Large intestine (tissue), 3 donors: ENCODE results near the gene ACTR6. TPM values are rescaled to one million over a fixed set of nuclear protein-coding genes. Genes with fewer than 3 reads are reported as not detected.

ENCODE experiments used
- DNase-seq, 2 donors: peaks; one replicate each; pipeline versions ENCODE4 v3.0.0 to v3.0.0-alpha.2; 2013
- H3K27ac ChIP-seq: one replicate; pipeline ENCODE4 v1.5.1; 2013; ENCODE audit warnings: low read length
- H3K27me3 ChIP-seq: 2 replicates; pipeline ENCODE4 v1.6.1; 2013; ENCODE audit warnings: low read length; ENCODE audit not compliant: control insufficient read depth, insufficient read depth
- H3K36me3 ChIP-seq: 2 replicates; pipeline ENCODE4 v1.6.1; 2013; ENCODE audit warnings: low read length; ENCODE audit not compliant: control insufficient read depth, insufficient read depth
- H3K4me1 ChIP-seq: one replicate; pipeline ENCODE4 v1.6.1; 2013; ENCODE audit warnings: low read length; ENCODE audit not compliant: control insufficient read depth, insufficient read depth
- H3K4me3 ChIP-seq: one replicate; pipeline ENCODE4 v1.5.1; 2013; ENCODE audit warnings: low read length
- H3K9me3 ChIP-seq: one replicate; pipeline ENCODE4 v1.6.1; 2013; ENCODE audit warnings: mild to moderate bottlenecking, low read depth, low read length, moderate library complexity; ENCODE audit not compliant: control insufficient read depth
- WGBS: methylation state at CpG from one replicate; pipeline ENCODE4 v1.1.5; 2013; ENCODE audit warnings: low lambda C conversion rate; ENCODE audit not compliant: insufficient coverage; 5-methylcytosine and 5-hydroxymethylcytosine counted together
- polyA plus RNA-seq: library from polyadenylated mRNA; unstranded; fragments of 120-200 nt; gene quantifications from one replicate; pipeline ENCODE4 v1.2.1, GENCODE V29; 2013

ACTR6 gene
- polyA plus RNA-seq, 1 donor, result 27.9 TPM

DNA sequence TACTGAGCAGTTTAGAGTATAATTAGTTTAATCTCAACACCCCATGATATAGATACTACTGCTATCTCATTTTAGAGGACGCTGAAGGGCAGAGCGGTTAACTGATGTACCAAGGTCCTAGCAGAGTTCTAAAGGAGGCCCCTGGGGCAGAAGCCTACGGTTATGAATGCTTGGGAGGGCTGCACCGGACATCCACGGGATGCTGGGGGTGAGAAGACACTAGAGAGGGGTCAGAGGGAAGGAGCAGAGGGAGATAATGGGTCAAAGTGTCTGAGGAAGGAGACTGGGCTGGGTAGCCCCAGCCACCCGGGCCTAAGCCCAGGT, 1.6 kb upstream of the ACTR6 start:
- Histone ChIP-seq H3K4me1 (peaks cover 5% of the 10 kb centered on the region), H3K9me3 (no peaks in the 10 kb centered on the region), H3K27me3 (no peaks in the 10 kb centered on the region), H3K27ac (peak overlapping the region; percentile 0), H3K4me3 (peak overlapping the region; percentile 91), H3K36me3 (peaks cover 7% of the 10 kb centered on the region)
- no CpG with 5 or more reads among the region's 6 CpGs for WGBS
- DNase-seq, result peak in 1 of 2 donors; percentile 34

DNA sequence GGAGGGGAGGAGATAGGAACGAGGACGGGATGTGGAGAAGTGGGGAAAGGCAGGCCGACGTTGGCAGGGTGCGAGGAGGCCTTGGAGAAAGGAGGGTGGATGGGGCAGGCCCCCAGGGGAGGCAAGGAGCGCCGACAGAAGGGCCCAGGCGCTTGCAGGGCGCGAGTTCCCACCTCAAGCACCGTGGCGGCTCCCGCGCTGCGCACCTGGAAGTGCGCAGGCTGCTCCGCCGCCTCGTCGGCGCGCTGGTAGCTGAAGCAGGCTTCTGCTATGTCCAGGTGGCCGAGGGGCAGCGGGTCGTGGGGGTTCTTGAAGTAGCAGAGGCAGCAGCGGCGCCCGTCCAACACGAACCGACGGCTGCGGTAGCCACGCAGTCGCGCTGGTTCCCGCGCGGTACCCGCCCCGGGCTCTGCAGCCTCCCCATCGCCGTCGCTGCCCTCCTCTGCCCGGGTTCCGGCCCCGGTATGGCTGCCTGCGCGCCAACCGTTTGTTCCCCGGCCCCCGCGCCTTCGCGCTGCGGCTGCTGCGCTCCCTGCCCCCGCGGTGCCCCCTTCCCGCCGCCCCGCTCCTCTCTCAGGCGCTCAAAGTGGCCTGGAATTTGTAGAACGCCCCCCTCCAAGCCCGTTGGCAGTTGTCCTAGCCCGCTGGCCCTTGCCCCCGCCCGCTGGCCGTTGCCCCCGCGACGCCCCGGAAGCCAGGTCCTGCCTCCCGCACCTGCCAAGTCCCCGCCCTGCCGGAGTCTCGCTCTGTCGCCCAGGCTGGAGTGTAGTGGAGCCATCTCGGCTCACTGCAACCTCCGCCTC, 1.1 kb upstream of the ACTR6 start:
- WGBS, result no CpG with 5 or more reads among the region's 79 CpGs
- Histone ChIP-seq H3K9me3 (no peaks in the 10 kb centered on the region), H3K36me3 (peaks cover 3% of the 10 kb centered on the region), H3K4me1 (peaks cover 5% of the 10 kb centered on the region), H3K27me3 (no peaks in the 10 kb centered on the region), H3K4me3 (peak overlapping the region; percentile 91), H3K27ac (peak overlapping the region; percentile 0)
- peak; percentile 48 to 79 for DNase-seq

DNA sequence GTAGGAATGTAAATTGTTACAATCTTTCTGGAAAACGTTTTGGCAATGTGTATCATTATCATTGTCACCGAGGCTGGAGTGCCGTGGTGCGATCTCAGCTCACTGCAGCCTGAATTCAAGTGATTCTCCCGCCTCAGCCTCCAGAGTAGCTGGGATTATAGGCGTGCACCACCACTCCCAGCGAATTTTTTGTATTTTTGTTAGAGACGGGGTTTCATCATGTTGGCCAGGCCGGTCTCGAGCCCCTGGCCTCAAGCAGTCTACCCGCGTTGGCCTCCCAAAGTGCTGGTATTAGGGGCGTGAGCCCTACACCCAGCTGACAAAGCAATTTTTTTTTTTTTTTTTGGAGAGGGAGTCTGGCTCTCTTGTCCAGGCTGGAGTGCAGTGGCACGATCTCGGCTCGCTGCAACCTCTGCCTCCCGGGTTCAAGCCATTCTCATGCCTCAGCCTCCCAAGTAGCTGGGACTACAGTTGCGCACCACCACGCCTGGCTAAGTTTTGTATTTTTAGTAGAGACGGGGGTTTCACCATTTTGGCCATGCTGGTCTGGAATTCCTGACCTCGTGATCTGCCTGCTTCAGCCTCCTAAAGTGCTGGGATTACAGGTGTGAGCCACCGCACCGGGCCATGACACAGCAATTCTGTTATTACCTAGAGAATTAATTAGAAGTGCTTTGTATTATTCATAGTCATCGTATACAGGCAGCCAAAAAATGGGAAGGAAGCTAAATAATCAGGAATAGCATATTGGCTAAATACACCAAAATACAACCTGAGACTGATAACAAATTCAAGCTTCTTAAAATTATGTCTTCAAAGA, 1.2 kb downstream of the ACTR6 start:
- H3K9me3 ChIP-seq, result no peaks in the 10 kb centered on the region
- no peak overlapping the region for H3K27ac ChIP-seq
- WGBS, result 100% methylated on average over 1 of the region's 24 CpGs
- peaks cover 8% of the 10 kb centered on the region for H3K36me3 ChIP-seq
- peak overlapping the region; percentile 91 for H3K4me3 ChIP-seq
- DNase-seq, result no peak
- H3K27me3 ChIP-seq, result no peaks in the 10 kb centered on the region
- H3K4me1 ChIP-seq, result peaks cover 5% of the 10 kb centered on the region

DNA sequence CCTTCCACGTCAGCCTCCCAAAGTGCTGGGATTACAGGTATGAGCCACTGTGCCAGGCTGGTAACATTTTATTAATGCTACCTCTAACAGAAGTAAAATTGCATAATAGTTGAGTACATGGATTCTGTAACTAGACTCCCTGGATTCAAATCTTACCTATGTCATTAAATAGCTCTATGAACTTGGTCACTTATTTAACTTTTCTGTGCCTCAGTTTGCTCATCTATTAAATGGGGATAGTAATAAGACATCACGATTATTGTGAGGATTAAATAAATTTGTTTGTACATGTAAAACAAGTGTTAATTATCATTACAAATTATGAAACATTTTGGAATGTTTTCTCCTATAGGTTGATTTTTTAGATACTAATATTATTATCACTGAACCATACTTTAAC, 6.7 kb downstream of the ACTR6 start:
- Histone ChIP-seq H3K4me3 (no peak overlapping the region), H3K4me1 (no peaks in the 10 kb centered on the region), H3K27ac (no peak overlapping the region), H3K9me3 (no peaks in the 10 kb centered on the region), H3K36me3 (peaks cover 41% of the 10 kb centered on the region), H3K27me3 (no peaks in the 10 kb centered on the region)
- DNase-seq, result no peak
- 100% methylated on average over 2 of the region's 2 CpGs for WGBS

GRCh38 chr12:100208834-100209233, 8.2 kb downstream of the ACTR6 start:
- peaks cover 44% of the 10 kb centered on the region for H3K36me3 ChIP-seq
- no CpG with 5 or more reads among the region's 5 CpGs for WGBS
- H3K4me3 ChIP-seq, result no peak overlapping the region
- H3K4me1 ChIP-seq, result peaks cover 5% of the 10 kb centered on the region
- H3K27ac ChIP-seq, result no peak overlapping the region
- no peak for DNase-seq
- no peaks in the 10 kb centered on the region for H3K27me3 ChIP-seq
- H3K9me3 ChIP-seq, result no peaks in the 10 kb centered on the region

DNA sequence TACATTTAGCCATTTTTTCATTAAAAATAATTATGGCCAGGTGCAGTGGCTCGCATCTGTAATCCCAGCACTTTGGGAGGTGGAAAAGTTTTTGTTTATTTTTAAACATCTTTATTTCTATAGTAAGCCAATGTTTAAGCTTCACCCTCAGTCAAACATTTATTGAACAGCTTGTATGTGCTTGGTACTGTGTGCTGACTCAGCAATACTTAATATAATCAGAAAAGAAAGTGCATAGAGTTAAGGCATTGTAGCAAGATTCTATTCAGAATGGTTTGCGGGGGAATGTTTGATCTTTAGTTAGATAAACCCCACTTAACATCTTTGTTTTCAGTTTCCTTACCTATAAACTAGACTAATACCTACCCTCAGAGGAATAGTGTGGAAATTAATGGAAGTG, 11.1 kb downstream of the ACTR6 start:
- Histone ChIP-seq H3K4me3 (no peak overlapping the region), H3K9me3 (no peaks in the 10 kb centered on the region), H3K27me3 (no peaks in the 10 kb centered on the region), H3K27ac (no peak overlapping the region), H3K4me1 (peaks cover 13% of the 10 kb centered on the region), H3K36me3 (peaks cover 40% of the 10 kb centered on the region)
- no peak for DNase-seq
- 100% methylated on average over 1 of the region's 2 CpGs for WGBS

- H3K27me3 ChIP-seq, result no peaks in the 10 kb centered on the region
- no CpG with 5 or more reads among the region's 5 CpGs for WGBS
- no peak for DNase-seq
- peaks cover 30% of the 10 kb centered on the region for H3K36me3 ChIP-seq
- H3K4me1 ChIP-seq, result peaks cover 17% of the 10 kb centered on the region
- H3K4me3 ChIP-seq, result no peak overlapping the region
- H3K9me3 ChIP-seq, result no peaks in the 10 kb centered on the region
- H3K27ac ChIP-seq, result peak overlapping the region; percentile 53
Observed at GRCh38 chr12:100213016-100213891, 12.6 kb downstream of the ACTR6 start.

GRCh38 chr12:100214518-100214917, 13.9 kb downstream of the ACTR6 start:
- H3K27ac ChIP-seq, result peak overlapping the region; percentile 39
- DNase-seq, result no peak
- H3K4me1 ChIP-seq, result peaks cover 21% of the 10 kb centered on the region
- H3K9me3 ChIP-seq, result no peaks in the 10 kb centered on the region
- no peak overlapping the region for H3K4me3 ChIP-seq
- WGBS, result no CpG with 5 or more reads among the region's 2 CpGs
- H3K27me3 ChIP-seq, result no peaks in the 10 kb centered on the region
- peaks cover 23% of the 10 kb centered on the region for H3K36me3 ChIP-seq

GRCh38 chr12:100215209-100215608, 14.6 kb downstream of the ACTR6 start:
- H3K4me3 ChIP-seq, result no peak overlapping the region
- H3K9me3 ChIP-seq, result no peaks in the 10 kb centered on the region
- H3K4me1 ChIP-seq, result peaks cover 21% of the 10 kb centered on the region
- no peak for DNase-seq
- no peaks in the 10 kb centered on the region for H3K27me3 ChIP-seq
- WGBS, result 20% methylated on average over 1 of the region's 1 CpG
- peak overlapping the region; percentile 39 for H3K27ac ChIP-seq
- peaks cover 28% of the 10 kb centered on the region for H3K36me3 ChIP-seq

DNA sequence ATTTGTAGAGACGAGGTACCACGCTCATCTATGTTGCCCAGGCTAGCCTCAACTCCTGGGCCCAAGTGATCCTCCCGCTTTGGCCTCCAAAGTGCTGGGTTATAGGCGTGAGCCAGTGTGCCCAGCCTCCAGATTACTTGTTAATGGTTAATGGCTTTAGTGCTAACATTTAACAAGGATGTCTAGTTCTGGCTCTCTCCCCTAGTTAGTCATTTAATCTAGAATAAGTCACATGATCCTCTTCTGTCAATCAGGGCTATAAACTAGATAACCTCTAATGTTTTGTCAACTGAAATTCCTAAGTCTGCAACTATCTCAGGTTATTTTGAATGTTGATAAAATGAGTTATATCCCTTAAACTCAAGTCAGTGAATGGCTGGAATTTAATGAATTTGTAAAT, 15.7 kb downstream of the ACTR6 start:
- peak in 1 of 2 donors; percentile 50 for DNase-seq

More for the DNA sequence above, 15.7 kb downstream of the ACTR6 start:
- WGBS, result no CpG with 5 or more reads among the region's 4 CpGs
- peaks cover 21% of the 10 kb centered on the region for H3K4me1 ChIP-seq
- H3K27ac ChIP-seq, result peak overlapping the region; percentile 30
- H3K36me3 ChIP-seq, result peaks cover 26% of the 10 kb centered on the region
- no peaks in the 10 kb centered on the region for H3K27me3 ChIP-seq
- no peaks in the 10 kb centered on the region for H3K9me3 ChIP-seq
- no peak overlapping the region for H3K4me3 ChIP-seq
